K562 (cell line): ENCODE results near the gene RUNX1. TPM values are rescaled to one million over a fixed set of nuclear protein-coding genes. Genes with fewer than 3 reads are reported as not detected.

Experiments used
- BCOR ChIP-seq: fragments of 450-650 bp; IDR thresholded peaks from 2 replicates; pipeline ENCODE4 v1.6.1; 2016
- CHD2 ChIP-seq: IDR thresholded peaks from 2 replicates; pipeline ENCODE4 v1.6.1; 2011; ENCODE audit warnings: low read depth, low read length
- ERF ChIP-seq: fragments of 450-650 bp; formaldehyde crosslinking; IDR thresholded peaks from 2 replicates; pipeline ENCODE4 v1.4.0; 2020; ENCODE audit warnings: mild to moderate bottlenecking, mixed read lengths
- ETV5 ChIP-seq: sonication (generic); formaldehyde crosslinking; IDR thresholded peaks from 2 replicates; pipeline ENCODE4 v1.4.0; 2020; ENCODE audit warnings: low read depth, mild to moderate bottlenecking, missing genetic modification reagents
- HIVEP1 ChIP-seq: fragments of 250-450 bp; sonication (Bioruptor Pico); IDR thresholded peaks from 2 replicates; pipeline ENCODE4 v1.4.0; 2020; ENCODE audit warnings: mild to moderate bottlenecking
- HLTF ChIP-seq: fragments of 450-650 bp; IDR thresholded peaks from 2 replicates; pipeline ENCODE4 v1.6.1; 2016
- JUND ChIP-seq, 2 experiments: IDR thresholded peaks; 2 replicates in 1 of 2; 3 replicates in 1 of 2; pipeline ENCODE4 v1.6.1; 2011; ENCODE audit warnings: borderline replicate concordance in 2 of 2, low read depth in 2 of 2, low read length in 2 of 2, improper control_type of control experiment in 1 of 2, missing biosample characterization in 1 of 2, missing genetic modification characterization in 1 of 2, missing genetic modification reagents in 1 of 2
- MCM3 ChIP-seq: fragments of 450-650 bp; IDR thresholded peaks from 2 replicates; pipeline ENCODE4 v1.6.1; 2016
- MIER1 ChIP-seq: fragments of 450-650 bp; IDR thresholded peaks from 2 replicates; pipeline ENCODE4 v1.6.1; 2016; ENCODE audit warnings: antibody characterized with exemption, mild to moderate bottlenecking, low read depth
- NR3C1 ChIP-seq: sonication (generic); formaldehyde crosslinking; IDR thresholded peaks from 2 replicates; pipeline ENCODE4 v1.8.1; 2022; ENCODE audit warnings: missing genetic modification reagents
- PML ChIP-seq: IDR thresholded peaks from 2 replicates; pipeline ENCODE4 v1.6.1; 2012; ENCODE audit warnings: low read length, inconsistent platforms
- PURB ChIP-seq: sonication (generic); formaldehyde crosslinking; IDR thresholded peaks from 2 replicates; pipeline ENCODE4 v1.9.0; 2021; ENCODE audit warnings: low read depth, mild to moderate bottlenecking, missing genetic modification reagents
- RNF2 ChIP-seq: sonication (generic); IDR thresholded peaks from 2 replicates; pipeline ENCODE4 v1.6.1; 2016
- ZHX1 ChIP-seq: fragments of 150-350 bp; conservative IDR thresholded peaks from 2 replicates; pipeline ENCODE4 v1.6.1; 2014; ENCODE audit warnings: low read length
- ZNF584 ChIP-seq: fragments of 200-800 bp; sonication (Bioruptor generic); IDR thresholded peaks from 2 replicates; pipeline ENCODE4 v1.6.1; 2016; ENCODE audit warnings: low read depth, mild to moderate bottlenecking, missing genetic modification characterization, missing compliant biosample characterization
- polyA plus RNA-seq, 8 experiments: library from polyadenylated mRNA; depleted of rRNA in 4 of 8; stranded (reverse) in 5 of 8; unstranded in 3 of 8; fragments of >200 nt; fragmentation: Nextera tagmentation in 2 of 8; fragmentation: Illumina TruSeq in 1 of 8; extraction: Ambion mirVana in 2 of 8; extraction: Trizol in 1 of 8; gene quantifications; 2 replicates each; pipeline versions ENCODE4 v1.2.1 to v1.2.3, GENCODE V29; 2011 to 2014; ENCODE audit warnings: inconsistent platforms in 1 of 8, missing spikeins in 1 of 8
- total RNA-seq, 7 experiments: library from RNA; depleted of rRNA in 6 of 7; stranded (reverse); fragments of >200 nt in 6 of 7; fragmentation: Illumina TruSeq in 2 of 7; extraction: Trizol in 2 of 7; gene quantifications; 2 replicates each; pipeline versions ENCODE4 v1.2.1 to v1.2.3, GENCODE V29; 2011 to 2021; ENCODE audit warnings: low replicate concordance in 1 of 7
- TF ChIP-seq, protein P1 (sequence below): sonication (generic); formaldehyde crosslinking; IDR thresholded peaks from 2 replicates; pipeline ENCODE4 v1.8.0; 2023; ENCODE audit warnings: mild to moderate bottlenecking, missing genetic modification reagents
- TF ChIP-seq, protein P2 (sequence below): fragments of 250-450 bp; sonication (Bioruptor Pico); IDR thresholded peaks from 2 replicates; pipeline ENCODE4 v1.4.0; 2020; ENCODE audit warnings: mild to moderate bottlenecking, moderate library complexity
- TF ChIP-seq, protein P3 (sequence below): fragments of 250-450 bp; sonication (Bioruptor Pico); IDR thresholded peaks from 2 replicates; pipeline ENCODE4 v1.8.0; 2021; ENCODE audit warnings: mild to moderate bottlenecking, moderate library complexity

The RUNX1 gene
- total and polyA plus RNA-seq, 9 of the 15 experiments (the other 6 are each of a cell fraction or from before 2014, with no cell fraction given): 2.2 to 68.6 (median 17.8) TPM

GRCh38 chr21:34887725-34888568, 161.2 kb downstream of the RUNX1 start (continued):
- TF ChIP-seq PML: no peak
- TF ChIP-seq MCM3: no peak
- 0 out of 2 replicates have a peak, but pooled peaks have one; percentile 52 for TF ChIP-seq ZNF584 (CRISPR knock-in tag)
- TF ChIP-seq, protein P1, sequence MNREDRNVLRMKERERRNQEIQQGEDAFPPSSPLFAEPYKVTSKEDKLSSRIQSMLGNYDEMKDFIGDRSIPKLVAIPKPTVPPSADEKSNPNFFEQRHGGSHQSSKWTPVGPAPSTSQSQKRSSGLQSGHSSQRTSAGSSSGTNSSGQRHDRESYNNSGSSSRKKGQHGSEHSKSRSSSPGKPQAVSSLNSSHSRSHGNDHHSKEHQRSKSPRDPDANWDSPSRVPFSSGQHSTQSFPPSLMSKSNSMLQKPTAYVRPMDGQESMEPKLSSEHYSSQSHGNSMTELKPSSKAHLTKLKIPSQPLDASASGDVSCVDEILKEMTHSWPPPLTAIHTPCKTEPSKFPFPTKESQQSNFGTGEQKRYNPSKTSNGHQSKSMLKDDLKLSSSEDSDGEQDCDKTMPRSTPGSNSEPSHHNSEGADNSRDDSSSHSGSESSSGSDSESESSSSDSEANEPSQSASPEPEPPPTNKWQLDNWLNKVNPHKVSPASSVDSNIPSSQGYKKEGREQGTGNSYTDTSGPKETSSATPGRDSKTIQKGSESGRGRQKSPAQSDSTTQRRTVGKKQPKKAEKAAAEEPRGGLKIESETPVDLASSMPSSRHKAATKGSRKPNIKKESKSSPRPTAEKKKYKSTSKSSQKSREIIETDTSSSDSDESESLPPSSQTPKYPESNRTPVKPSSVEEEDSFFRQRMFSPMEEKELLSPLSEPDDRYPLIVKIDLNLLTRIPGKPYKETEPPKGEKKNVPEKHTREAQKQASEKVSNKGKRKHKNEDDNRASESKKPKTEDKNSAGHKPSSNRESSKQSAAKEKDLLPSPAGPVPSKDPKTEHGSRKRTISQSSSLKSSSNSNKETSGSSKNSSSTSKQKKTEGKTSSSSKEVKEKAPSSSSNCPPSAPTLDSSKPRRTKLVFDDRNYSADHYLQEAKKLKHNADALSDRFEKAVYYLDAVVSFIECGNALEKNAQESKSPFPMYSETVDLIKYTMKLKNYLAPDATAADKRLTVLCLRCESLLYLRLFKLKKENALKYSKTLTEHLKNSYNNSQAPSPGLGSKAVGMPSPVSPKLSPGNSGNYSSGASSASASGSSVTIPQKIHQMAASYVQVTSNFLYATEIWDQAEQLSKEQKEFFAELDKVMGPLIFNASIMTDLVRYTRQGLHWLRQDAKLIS: no peak
- no peak for TF ChIP-seq CHD2
- TF ChIP-seq MIER1: peak; percentile 58; the same call in 1 of the 2 replicates
- no peak for TF ChIP-seq ERF (CRISPR knock-in tag)
- TF ChIP-seq JUND (IDR thresholded peaks at IDR 0.05; ENCODE audit: borderline replicate concordance, low read depth, low read length): peak; percentile 92
- TF ChIP-seq JUND (tag; IDR thresholded peaks at IDR 0.05; ENCODE audit: borderline replicate concordance, low read depth, low read length): peak; percentile 83; the same call in 1 of the 3 replicates
- no peak for TF ChIP-seq NR3C1 (CRISPR knock-in tag)
- peak; percentile 45 for TF ChIP-seq ZHX1
- TF ChIP-seq, protein P2, sequence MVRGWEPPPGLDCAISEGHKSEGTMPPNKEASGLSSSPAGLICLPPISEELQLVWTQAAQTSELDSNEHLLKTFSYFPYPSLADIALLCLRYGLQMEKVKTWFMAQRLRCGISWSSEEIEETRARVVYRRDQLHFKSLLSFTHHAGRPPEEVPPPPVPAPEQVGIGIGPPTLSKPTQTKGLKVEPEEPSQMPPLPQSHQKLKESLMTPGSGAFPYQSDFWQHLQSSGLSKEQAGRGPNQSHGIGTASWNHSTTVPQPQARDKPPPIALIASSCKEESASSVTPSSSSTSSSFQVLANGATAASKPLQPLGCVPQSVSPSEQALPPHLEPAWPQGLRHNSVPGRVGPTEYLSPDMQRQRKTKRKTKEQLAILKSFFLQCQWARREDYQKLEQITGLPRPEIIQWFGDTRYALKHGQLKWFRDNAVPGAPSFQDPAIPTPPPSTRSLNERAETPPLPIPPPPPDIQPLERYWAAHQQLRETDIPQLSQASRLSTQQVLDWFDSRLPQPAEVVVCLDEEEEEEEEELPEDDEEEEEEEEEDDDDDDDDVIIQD (CRISPR knock-in tag): no peak
- TF ChIP-seq, protein P3, sequence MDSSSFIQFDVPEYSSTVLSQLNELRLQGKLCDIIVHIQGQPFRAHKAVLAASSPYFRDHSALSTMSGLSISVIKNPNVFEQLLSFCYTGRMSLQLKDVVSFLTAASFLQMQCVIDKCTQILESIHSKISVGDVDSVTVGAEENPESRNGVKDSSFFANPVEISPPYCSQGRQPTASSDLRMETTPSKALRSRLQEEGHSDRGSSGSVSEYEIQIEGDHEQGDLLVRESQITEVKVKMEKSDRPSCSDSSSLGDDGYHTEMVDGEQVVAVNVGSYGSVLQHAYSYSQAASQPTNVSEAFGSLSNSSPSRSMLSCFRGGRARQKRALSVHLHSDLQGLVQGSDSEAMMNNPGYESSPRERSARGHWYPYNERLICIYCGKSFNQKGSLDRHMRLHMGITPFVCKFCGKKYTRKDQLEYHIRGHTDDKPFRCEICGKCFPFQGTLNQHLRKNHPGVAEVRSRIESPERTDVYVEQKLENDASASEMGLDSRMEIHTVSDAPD (CRISPR knock-in tag): no peak
- no peak; the same call in 1 of the 2 replicates for TF ChIP-seq HIVEP1 (CRISPR knock-in tag)
- TF ChIP-seq PURB: no peak
- peak; percentile 29; the same call in 1 of the 2 replicates for TF ChIP-seq ETV5 (CRISPR knock-in tag)
- peak; percentile 95; the same call in 1 of the 2 replicates for TF ChIP-seq HLTF
- TF ChIP-seq BCOR: peak; percentile 90
- TF ChIP-seq RNF2: peak; percentile 47; the same call in 1 of the 2 replicates
